ENCODE measurements around the gene GRB10.

DNA sequence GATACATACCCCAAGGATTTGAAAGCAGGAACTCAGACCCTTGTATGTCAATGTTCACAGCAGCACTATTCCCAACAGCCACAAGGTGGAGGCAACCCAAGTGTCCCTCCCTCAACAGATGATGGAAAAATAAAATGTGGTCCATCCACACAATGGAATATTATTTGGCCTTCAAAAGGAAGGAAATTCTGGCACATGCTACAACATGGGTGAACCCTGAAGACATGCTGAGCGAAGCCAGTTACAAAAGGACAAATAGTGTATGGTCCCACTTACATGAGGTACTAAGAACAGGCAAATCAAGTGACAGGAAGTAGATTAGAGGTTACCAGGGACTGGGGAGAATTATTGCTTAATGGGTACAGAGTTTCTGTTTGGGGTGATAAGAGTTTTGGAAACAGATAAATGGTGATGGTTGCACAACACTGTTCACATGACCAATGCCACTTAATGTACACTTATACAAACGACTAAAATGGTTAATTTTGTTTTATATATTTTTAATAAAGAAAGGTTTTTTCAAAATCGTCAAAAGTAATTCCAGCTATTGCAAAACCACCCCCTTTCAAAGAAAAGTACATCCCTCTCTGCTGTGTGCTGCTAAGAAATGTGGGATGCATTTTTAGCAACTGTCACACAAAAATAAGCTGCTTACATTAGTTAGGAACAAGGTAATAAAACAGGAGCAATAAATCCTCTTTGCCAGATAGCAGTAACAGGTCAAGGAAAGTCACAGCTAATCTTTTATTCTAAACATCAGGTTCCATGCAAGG lies 85.7 kb downstream of the GRB10 start:
- TF ChIP-seq EP300 (IDR thresholded peaks at IDR 0.05; ENCODE audit: borderline replicate concordance in 1 of 2, low read depth in 2 of 2, low read length in 2 of 2): no peak
- TF ChIP-seq, protein P1, sequence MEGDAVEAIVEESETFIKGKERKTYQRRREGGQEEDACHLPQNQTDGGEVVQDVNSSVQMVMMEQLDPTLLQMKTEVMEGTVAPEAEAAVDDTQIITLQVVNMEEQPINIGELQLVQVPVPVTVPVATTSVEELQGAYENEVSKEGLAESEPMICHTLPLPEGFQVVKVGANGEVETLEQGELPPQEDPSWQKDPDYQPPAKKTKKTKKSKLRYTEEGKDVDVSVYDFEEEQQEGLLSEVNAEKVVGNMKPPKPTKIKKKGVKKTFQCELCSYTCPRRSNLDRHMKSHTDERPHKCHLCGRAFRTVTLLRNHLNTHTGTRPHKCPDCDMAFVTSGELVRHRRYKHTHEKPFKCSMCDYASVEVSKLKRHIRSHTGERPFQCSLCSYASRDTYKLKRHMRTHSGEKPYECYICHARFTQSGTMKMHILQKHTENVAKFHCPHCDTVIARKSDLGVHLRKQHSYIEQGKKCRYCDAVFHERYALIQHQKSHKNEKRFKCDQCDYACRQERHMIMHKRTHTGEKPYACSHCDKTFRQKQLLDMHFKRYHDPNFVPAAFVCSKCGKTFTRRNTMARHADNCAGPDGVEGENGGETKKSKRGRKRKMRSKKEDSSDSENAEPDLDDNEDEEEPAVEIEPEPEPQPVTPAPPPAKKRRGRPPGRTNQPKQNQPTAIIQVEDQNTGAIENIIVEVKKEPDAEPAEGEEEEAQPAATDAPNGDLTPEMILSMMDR (IDR thresholded peaks at IDR 0.05; ENCODE audit: control extremely low read depth in 1 of 3, insufficient read depth in 1 of 3, low read depth in 1 of 3, low read length in 3 of 3): peak; percentile 42 to 73 (median 59)
- TF ChIP-seq GTF2F1 (IDR thresholded peaks at IDR 0.05; ENCODE audit: borderline replicate concordance, low read depth, low read length): no peak
- no peak for TF ChIP-seq SIX5 (IDR thresholded peaks at IDR 0.05; ENCODE audit: low read depth, low read length)
- TF ChIP-seq, protein P2, sequence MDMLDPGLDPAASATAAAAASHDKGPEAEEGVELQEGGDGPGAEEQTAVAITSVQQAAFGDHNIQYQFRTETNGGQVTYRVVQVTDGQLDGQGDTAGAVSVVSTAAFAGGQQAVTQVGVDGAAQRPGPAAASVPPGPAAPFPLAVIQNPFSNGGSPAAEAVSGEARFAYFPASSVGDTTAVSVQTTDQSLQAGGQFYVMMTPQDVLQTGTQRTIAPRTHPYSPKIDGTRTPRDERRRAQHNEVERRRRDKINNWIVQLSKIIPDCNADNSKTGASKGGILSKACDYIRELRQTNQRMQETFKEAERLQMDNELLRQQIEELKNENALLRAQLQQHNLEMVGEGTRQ (IDR thresholded peaks at IDR 0.05; ENCODE audit: low read length): no peak
- TF ChIP-seq EGR1 (IDR thresholded peaks at IDR 0.05; ENCODE audit: borderline replicate concordance, low read depth, low read length): no peak
- TF ChIP-seq POLR2AphosphoS5 (IDR thresholded peaks at IDR 0.05; ENCODE audit: low read depth, low read length): no peak
- no peak for TF ChIP-seq SP1 (IDR thresholded peaks at IDR 0.05; ENCODE audit: low read depth, low read length)
- no peak for TF ChIP-seq TAF1 (IDR thresholded peaks at IDR 0.05; ENCODE audit: low read depth, low read length)
- no peak for TF ChIP-seq TEAD4 (IDR thresholded peaks at IDR 0.05; ENCODE audit: low read depth, low read length)
- no peak for TF ChIP-seq CEBPB (IDR thresholded peaks at IDR 0.05; ENCODE audit: low read depth, low read length)

All from H1 (cell line).